ENCODE results near the gene TM6SF1.

GRCh38 chr15:83115410-83115809, 8.0 kb downstream of the TM6SF1 start:
- TF ChIP-seq CTCF (IDR thresholded peaks at IDR 0.05) (no peak), POLR2AphosphoS5 (IDR thresholded peaks at IDR 0.05) (no peak), POLR2A (IDR thresholded peaks at IDR 0.05) (no peak)

Measured in upper lobe of left lung (tissue), 4 donors.